IgD-negative memory B cell (primary cell): ENCODE results near the gene RAD51B. TPM values are rescaled to one million over a fixed set of nuclear protein-coding genes. Genes with fewer than 3 reads are reported as not detected.
"Not testable (repeated sequence)": the region's sequence is repeated elsewhere in the genome, so short reads cannot be mapped to it uniquely, and the experiment has no call there.

Experiments
- H3K27ac Mint-ChIP-seq, 3 donors: one replicate each; pipeline ENCODE4 v1.8.0; 2020 to 2022; ENCODE audit warnings: mild to moderate bottlenecking in 3 of 3, mixed read lengths in 3 of 3, moderate library complexity in 1 of 3
- H3K27me3 Mint-ChIP-seq: one replicate; pipeline ENCODE4 v1.8.0; 2021; ENCODE audit warnings: mixed read lengths
- H3K36me3 Mint-ChIP-seq: one replicate; pipeline ENCODE4 v1.8.0; 2020; ENCODE audit warnings: mild to moderate bottlenecking, mixed read lengths
- H3K4me1 Mint-ChIP-seq, 3 donors: one replicate each; pipeline ENCODE4 v1.8.0; 2020 to 2022; ENCODE audit warnings: mixed read lengths in 3 of 3, mild to moderate bottlenecking in 1 of 3
- H3K4me3 Mint-ChIP-seq, 4 donors: one replicate each; pipeline ENCODE4 v1.8.0; 2020 to 2022; ENCODE audit warnings: mild to moderate bottlenecking in 4 of 4, mixed read lengths in 4 of 4, moderate library complexity in 3 of 4
- H3K9me3 Mint-ChIP-seq, 3 donors: one replicate each; pipeline ENCODE4 v1.8.0; 2020 to 2021; ENCODE audit warnings: mixed read lengths in 3 of 3, mild to moderate bottlenecking in 1 of 3
- polyA plus RNA-seq: library from polyadenylated mRNA; unstranded; fragments of 300-500 nt; fragmentation: Illumina TruSeq; gene quantifications from one replicate; pipeline ENCODE4 v1.2.3, GENCODE V29; 2021

The RAD51B gene
- polyA plus RNA-seq, 1 donor from 2014 or later, result 24.9 TPM

DNA sequence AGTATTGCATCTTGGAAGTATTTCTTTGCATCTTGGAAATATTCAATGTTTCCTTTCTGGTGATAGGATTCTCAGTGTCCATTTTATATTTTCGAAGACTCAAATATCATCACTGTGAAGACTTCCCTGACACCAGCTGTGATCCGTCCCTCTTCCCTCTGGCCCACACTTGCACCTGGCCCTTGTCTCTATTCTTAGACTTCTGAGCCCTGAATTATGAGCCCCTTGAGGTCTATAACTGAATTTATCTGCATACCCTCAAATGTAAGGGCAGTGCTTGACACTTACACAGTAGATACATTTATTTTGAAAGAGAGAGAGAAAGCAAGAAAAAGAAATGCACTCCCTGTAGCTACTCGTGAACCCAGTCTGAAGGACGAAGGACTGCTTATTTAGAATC lies 596.6 kb downstream of the RAD51B start:
- no peak overlapping the region for H3K27ac Mint-ChIP-seq
- H3K9me3 Mint-ChIP-seq, result no peaks in the 10 kb centered on the region
- H3K27me3 Mint-ChIP-seq, result no peaks in the 10 kb centered on the region
- peaks cover 0 to 8% (median 7%) of the 10 kb centered on the region in 3 donors for H3K4me1 Mint-ChIP-seq
- no peak overlapping the region for H3K4me3 Mint-ChIP-seq
- H3K36me3 Mint-ChIP-seq, result peaks cover 13% of the 10 kb centered on the region

DNA sequence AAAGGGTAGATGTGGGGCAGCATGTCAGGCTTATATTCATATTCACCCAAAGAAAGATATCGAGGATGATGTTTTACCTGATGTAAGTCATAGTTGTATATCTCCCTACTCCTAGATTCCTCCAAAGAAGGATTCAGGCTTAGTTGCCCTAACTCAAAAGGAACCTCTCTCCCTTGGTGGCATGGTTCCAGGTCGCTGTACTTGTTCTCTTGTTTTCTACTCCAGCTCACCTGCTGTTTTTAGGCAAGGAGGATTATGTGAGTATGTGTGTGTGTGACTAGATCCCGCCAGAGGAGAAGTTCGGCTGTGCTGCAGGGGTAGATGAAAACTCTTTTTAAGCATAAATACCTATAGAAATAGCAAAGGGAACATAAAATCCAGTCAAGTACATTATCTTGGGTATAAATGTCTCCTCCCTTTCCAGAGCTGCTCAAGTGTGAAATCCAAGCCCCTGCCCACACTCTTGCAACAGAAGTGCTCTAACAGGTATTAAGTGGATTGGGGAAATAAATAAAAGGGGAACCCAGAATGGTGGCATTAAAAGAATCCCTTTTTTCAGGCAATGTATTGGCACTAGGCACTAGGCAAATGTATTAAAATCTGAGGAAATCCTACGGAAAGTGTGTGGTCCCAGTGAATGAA lies 597.6 kb downstream of the RAD51B start:
- Mint-ChIP-seq H3K4me1 (peaks cover 0 to 8% (median 7%) of the 10 kb centered on the region in 3 donors), H3K4me3 (no peak overlapping the region), H3K27ac (no peak overlapping the region), H3K27me3 (no peaks in the 10 kb centered on the region), H3K36me3 (peaks cover 13% of the 10 kb centered on the region), H3K9me3 (no peaks in the 10 kb centered on the region)

DNA sequence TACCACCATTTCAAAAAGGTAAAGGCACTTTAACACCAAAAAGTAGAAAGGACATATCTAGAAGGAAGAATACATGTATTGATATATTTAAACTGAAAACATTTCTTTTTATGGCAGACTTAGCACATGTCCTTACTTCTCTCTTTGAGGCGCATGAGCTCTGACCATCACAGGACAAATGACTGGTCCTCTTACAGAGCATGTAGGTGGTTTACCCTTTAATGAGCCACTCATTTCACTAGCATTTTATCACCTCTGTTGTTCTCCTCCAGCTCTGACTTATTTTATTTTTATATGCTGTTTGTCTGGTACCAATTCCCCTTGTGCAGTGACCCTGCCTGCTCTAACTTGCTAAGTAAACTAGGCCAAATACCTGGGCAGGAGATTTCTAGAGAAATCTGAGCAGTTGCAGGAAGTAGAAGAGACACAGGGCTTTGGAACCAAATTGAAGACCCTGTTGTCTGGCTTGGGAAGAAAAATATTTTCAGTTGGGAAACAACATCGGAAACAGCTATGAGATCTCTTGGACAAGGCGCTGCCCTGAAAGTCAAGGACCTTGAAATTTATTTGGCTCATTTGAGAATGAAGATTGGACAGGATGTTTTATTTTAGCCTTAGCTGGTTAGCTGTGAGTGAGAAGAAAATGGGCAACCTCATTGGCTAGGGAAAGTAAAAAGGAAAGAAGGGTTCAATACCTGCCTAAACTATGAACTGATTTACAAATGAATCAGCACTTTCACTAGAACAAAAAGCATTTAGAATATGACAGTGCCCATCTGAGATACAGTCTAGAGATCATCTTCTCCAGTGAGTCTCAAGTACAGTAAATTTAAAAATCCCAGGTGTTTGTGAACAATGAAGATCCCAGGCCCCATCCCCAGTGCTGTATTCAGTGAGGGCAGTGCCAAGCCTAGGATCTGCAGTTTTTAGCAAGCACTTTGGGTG lies 598.9 kb downstream of the RAD51B start:
- Mint-ChIP-seq H3K9me3 (no peaks in the 10 kb centered on the region), H3K36me3 (peaks cover 13% of the 10 kb centered on the region), H3K4me3 (peak overlapping the region in 1 of 4 donors; percentile 24), H3K4me1 (peaks cover 0 to 10% (median 9%) of the 10 kb centered on the region in 3 donors), H3K27ac (no peak overlapping the region), H3K27me3 (no peaks in the 10 kb centered on the region)

DNA sequence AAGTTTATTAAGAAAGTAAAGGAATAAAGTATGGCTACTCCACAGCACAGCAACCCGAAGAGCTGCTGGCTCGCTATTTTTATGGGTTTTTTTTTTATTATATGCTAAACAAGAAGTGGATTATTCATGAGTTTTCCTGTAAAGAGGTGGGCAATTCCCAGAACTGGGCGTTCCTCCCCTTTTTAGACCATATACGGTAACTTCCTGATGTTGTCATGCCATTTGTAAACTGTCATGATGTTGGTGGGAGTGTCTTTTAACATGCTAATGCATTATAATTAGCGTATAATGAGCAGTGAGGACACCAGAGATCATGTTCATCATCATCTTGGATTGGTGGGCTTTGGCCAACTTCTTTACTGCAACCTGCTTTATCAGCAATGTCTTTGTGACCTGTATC lies 600.8 kb downstream of the RAD51B start:
- Mint-ChIP-seq H3K4me3 (no peak overlapping the region), H3K27ac (peak overlapping the region in 1 of 3 donors; percentile 57), H3K4me1 (peaks cover 0 to 27% (median 19%) of the 10 kb centered on the region in 3 donors), H3K36me3 (peaks cover 8% of the 10 kb centered on the region), H3K27me3 (no peaks in the 10 kb centered on the region), H3K9me3 (no peaks in the 10 kb centered on the region)

DNA sequence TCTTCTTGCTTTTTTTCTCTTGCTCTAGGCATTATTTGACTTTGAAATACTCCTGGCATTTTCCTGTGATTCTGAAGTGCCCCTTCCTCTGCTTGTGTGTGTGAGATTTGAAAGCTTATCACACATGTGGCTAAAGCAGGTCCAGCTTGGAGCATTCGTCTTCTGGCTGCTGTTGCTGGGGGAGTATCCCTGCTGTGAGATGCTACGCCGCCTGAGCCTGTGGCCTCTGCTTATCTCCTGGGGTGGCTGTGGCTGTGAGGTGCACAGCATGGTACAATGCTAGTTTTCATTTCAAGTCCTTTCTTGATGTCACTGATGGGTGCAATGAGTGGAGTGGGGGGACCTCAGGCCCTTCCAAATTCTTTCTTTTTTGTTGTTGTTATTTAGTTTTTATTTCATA lies 601.5 kb downstream of the RAD51B start:
- no peak overlapping the region for H3K27ac Mint-ChIP-seq
- no peak overlapping the region for H3K4me3 Mint-ChIP-seq
- peaks cover 8% of the 10 kb centered on the region for H3K36me3 Mint-ChIP-seq
- H3K4me1 Mint-ChIP-seq, result peaks cover 0 to 29% (median 21%) of the 10 kb centered on the region in 3 donors
- H3K27me3 Mint-ChIP-seq, result no peaks in the 10 kb centered on the region
- H3K9me3 Mint-ChIP-seq, result no peaks in the 10 kb centered on the region

DNA sequence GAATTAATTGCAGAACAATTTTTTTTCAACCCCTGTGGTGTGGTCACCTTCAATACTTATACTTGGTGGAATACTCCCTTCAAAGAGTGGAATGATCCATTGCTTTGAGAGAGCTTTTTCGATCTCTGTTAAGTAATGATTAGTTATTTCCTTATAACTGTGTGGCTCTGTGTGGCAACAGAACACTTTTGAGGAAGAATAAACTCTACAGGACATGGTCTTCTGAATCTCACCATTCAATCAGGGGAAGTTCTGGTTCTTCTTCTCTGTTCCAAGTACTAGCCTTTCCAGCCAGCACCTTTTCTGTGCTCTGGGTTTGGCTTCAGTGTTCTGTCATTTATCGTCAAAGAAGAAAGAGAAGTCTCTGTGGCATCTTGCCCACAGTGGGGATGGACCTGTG lies 604.1 kb downstream of the RAD51B start:
- peaks cover 0 to 25% (median 17%) of the 10 kb centered on the region in 3 donors for H3K4me1 Mint-ChIP-seq
- H3K27ac Mint-ChIP-seq, result peak overlapping the region in 1 of 3 donors; percentile 50
- peaks cover 1 to 4% (median 3%) of the 10 kb centered on the region in 3 donors for H3K9me3 Mint-ChIP-seq
- no peak overlapping the region for H3K4me3 Mint-ChIP-seq
- H3K27me3 Mint-ChIP-seq, result no peaks in the 10 kb centered on the region
- peaks cover 8% of the 10 kb centered on the region for H3K36me3 Mint-ChIP-seq

DNA sequence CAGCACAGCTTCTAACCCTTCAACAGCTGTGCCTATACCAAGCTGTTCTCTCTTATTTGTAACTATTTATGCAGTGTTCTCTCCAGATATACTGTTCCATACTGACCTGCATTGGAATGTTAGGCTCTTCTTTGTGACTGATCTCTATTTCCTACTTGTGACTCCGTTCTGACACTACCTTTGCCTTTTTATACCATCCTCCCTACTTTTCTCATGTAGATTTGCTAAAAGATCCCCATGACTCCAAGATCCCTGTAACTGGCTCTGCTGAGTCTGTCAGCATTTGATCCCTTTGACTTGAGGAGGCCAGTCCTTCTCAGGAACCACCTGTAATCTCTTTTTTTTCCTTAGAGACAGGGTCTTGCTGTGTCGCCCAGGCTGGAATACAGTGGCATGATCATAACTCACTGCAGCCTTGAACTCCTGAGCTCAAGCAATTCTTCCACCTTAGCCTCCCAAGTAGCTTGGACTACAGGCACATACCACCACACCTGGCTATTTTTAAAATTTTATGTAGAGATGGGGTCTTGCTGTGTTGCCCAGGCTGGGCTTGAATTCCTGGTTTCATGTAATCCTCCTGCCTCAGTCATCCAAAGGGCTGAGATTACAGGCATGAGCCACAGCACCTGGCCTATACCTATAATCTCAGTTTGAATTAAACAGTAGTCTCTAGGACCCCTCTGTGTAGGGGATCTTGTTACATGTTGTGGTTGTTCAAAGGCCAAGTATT lies 605.0 kb downstream of the RAD51B start:
- peaks cover 0 to 21% (median 16%) of the 10 kb centered on the region in 3 donors for H3K4me1 Mint-ChIP-seq
- H3K27me3 Mint-ChIP-seq, result no peaks in the 10 kb centered on the region
- peak overlapping the region in 1 of 3 donors; percentile 1 for H3K27ac Mint-ChIP-seq
- peaks cover 4% of the 10 kb centered on the region for H3K36me3 Mint-ChIP-seq
- H3K4me3 Mint-ChIP-seq, result no peak overlapping the region
- peaks cover 1 to 4% (median 3%) of the 10 kb centered on the region in 3 donors for H3K9me3 Mint-ChIP-seq

DNA sequence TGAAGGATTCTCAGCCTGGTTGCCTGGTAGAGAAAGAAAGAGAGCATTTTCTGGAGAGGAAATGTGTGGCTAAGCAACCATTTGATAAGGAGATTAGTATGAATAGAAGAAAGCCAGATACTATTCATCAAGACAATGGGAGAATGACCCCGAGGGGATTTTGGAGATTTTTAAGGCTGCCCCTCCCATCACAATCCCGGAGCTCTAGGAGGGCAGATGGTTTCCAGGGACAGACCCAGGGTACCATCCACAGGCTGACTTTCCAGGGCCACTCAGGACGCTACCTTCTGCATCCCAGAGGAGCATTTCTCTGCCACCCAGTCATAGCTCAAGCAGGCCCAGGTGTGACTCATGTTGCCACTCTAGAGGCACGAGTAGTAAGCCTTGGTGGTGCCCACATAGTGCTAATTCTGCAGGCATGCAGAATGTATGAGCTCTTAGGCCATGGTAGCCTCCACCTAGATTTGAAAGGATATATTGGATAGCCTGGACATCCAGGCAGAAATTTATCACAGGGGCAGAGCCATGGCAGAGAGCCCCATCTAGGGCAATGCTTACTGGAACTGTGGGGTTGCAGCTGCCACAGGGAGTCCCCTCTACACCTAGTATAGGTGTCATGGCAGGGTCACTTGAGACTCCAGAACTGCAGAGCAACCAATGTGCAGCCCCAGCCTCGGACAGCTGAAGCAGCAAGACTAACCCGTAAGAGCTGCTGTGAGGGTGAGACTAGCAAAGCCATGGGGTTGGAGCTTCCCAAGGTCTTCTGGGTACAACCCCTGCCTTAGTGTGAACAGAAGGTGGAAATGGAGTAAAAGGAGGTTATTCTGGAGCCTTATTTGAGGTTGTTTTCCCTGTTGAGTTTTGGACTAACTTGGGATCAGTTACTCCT lies 607.3 kb downstream of the RAD51B start:
- H3K9me3 Mint-ChIP-seq, result peaks cover 1 to 4% (median 3%) of the 10 kb centered on the region in 3 donors
- no peaks in the 10 kb centered on the region for H3K27me3 Mint-ChIP-seq
- H3K36me3 Mint-ChIP-seq, result peaks cover 3% of the 10 kb centered on the region
- no peak overlapping the region for H3K4me3 Mint-ChIP-seq
- H3K27ac Mint-ChIP-seq, result no peak overlapping the region
- H3K4me1 Mint-ChIP-seq, result peaks cover 0 to 21% (median 16%) of the 10 kb centered on the region in 3 donors

DNA sequence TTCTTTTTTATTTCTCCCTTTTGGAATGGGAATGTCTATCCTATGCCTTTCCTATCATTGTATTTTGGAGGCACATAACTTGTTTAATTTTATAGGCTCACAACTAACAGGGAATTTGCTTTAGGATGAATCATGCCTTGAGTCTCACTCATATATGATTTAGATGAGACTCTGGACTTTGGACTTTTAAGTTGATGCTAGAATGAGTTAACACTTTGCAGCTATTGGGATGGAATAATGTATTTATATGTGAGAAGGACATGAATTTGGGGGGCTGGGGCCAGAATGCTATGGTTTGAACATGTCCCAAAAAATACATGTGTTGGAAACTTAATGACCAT lies 607.9 kb downstream of the RAD51B start:
- H3K27ac Mint-ChIP-seq, result no peak overlapping the region
- H3K4me3 Mint-ChIP-seq, result no peak overlapping the region
- H3K36me3 Mint-ChIP-seq, result peaks cover 3% of the 10 kb centered on the region
- H3K27me3 Mint-ChIP-seq, result no peaks in the 10 kb centered on the region
- peaks cover 0 to 21% (median 16%) of the 10 kb centered on the region in 3 donors for H3K4me1 Mint-ChIP-seq
- H3K9me3 Mint-ChIP-seq, result peaks cover 1 to 4% (median 3%) of the 10 kb centered on the region in 3 donors

DNA sequence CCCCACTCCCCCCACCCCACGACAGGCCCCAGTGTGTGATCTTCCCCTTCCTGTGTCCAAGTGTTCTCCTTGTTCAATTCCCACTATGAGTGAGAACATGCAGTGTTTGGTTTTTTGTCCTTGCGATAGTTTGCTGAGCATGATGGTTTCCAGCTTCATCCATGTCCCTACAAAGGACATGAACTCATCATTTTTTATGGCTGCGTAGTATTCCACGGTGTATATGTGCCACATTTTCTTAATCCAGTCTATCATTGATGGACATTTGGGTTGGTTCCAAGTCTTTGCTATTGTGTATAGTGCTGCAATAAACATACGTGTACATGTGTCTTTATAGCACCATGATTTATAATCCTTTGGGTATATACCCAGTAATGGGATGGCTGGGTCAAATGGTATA lies 609.3 kb downstream of the RAD51B start:
- not testable (repeated sequence) for H3K36me3 Mint-ChIP-seq, H3K27ac Mint-ChIP-seq, H3K9me3 Mint-ChIP-seq, H3K4me3 Mint-ChIP-seq, H3K27me3 Mint-ChIP-seq
- H3K4me1 Mint-ChIP-seq, result peaks cover 0 to 15% (median 9%) of the 10 kb centered on the region in 3 donors

DNA sequence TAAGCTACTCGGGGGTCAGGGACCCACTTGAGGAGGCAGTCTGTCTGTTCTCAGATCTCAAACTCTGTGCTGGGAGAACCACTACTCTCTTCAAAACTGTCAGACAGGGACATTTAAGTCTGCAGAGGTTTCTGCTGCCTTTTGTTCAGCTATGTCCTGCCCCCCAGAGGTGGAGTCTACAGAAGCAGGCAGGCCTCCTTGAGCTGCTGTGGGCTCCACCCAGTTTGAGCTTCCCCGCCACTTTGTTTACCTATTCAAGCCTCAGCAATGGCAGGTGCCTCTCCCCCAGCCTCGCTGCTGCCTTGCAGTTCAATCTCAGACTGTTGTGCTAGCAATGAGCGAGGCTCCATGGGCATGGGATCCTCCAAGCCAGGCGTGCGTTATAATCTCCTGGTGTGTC lies 614.6 kb downstream of the RAD51B start:
- H3K27ac Mint-ChIP-seq, H3K27me3 Mint-ChIP-seq, H3K4me1 Mint-ChIP-seq, H3K36me3 Mint-ChIP-seq: not testable (repeated sequence)
- H3K4me3 Mint-ChIP-seq, result peak overlapping the region in 1 of 4 donors; percentile 45
- H3K9me3 Mint-ChIP-seq, result peaks cover 0 to 10% (median 0%) of the 10 kb centered on the region in 3 donors

DNA sequence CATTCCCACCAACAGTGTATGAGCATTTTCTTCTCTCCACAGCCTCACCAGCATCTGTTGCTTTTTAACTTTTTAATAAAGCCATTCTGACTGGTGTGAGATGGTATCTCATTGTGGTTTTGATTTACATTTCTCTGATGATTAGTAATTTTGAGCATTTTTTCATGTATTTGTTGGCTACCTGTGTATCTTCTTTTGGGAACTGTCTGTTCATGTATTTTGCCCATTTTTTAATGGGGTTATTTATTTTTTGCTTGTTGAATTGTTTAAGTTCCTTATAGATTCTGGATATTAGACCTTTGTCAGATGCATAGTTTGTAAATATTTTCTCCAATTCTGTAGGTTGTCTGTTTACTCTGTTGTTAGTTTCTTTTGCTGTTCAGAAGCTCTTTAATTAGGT lies 616.1 kb downstream of the RAD51B start:
- not testable (repeated sequence) for H3K4me3 Mint-ChIP-seq, H3K4me1 Mint-ChIP-seq, H3K27me3 Mint-ChIP-seq, H3K27ac Mint-ChIP-seq
- Mint-ChIP-seq H3K36me3 (peaks cover 10% of the 10 kb centered on the region), H3K9me3 (peaks cover 0 to 10% (median 0%) of the 10 kb centered on the region in 3 donors)

DNA sequence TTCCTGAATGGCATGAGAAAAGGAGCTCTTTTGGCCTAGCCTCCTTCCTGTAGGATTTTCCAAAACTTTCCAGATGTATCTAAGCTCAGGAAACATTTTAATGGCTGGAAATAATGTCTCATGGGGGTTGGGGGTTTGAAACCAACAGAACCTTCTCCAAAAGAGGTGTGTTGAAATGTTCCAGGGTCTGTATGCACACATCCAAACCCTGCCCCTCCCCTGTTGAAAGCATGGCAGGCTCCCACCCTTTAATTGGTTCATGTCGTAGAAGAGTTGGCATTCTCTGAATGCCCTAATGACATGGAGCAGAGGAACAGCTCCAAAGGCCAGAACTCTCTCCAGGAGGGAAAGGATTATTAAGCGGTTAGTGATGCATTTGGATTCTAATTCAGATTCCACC lies 620.1 kb downstream of the RAD51B start:
- Mint-ChIP-seq H3K36me3 (peaks cover 10% of the 10 kb centered on the region), H3K27me3 (no peaks in the 10 kb centered on the region), H3K9me3 (peaks cover 0 to 12% (median 0%) of the 10 kb centered on the region in 3 donors), H3K27ac (no peak overlapping the region), H3K4me3 (no peak overlapping the region), H3K4me1 (peaks cover 1 to 5% (median 4%) of the 10 kb centered on the region in 3 donors)

DNA sequence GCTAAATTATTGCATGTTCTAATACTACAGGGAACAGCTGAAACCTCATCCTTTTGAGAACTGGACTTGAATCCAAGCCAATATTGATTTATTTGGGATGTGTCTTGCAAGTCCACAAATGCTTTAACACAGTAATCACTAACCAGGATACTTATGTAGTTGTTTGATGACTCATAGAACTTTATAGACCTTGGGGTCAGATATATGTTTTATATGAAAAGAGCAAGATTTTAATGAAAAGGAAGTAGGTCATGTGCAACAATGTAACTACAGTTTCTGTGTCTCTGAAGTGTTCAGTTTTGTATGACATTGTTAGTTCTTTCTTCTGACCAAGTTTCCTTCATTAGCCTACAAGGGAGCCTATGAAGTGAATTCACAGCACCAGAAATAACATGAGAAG lies 621.2 kb downstream of the RAD51B start:
- no peaks in the 10 kb centered on the region for H3K27me3 Mint-ChIP-seq
- no peak overlapping the region for H3K4me3 Mint-ChIP-seq
- H3K9me3 Mint-ChIP-seq, result peaks cover 0 to 12% (median 0%) of the 10 kb centered on the region in 3 donors
- peaks cover 9% of the 10 kb centered on the region for H3K36me3 Mint-ChIP-seq
- H3K27ac Mint-ChIP-seq, result no peak overlapping the region
- peaks cover 1 to 7% (median 4%) of the 10 kb centered on the region in 3 donors for H3K4me1 Mint-ChIP-seq
